ENCODE data around the gene MAST4. TPM values are rescaled to one million over a fixed set of nuclear protein-coding genes. Genes with fewer than 3 reads are reported as not detected.
"Not testable (repeated sequence)": the region's sequence is repeated elsewhere in the genome, so short reads cannot be mapped to it uniquely, and the experiment has no call there.

MAST4 gene
- total and polyA plus RNA-seq, 2 donors from 2014 or later = 27.3 to 31.4 TPM

DNA sequence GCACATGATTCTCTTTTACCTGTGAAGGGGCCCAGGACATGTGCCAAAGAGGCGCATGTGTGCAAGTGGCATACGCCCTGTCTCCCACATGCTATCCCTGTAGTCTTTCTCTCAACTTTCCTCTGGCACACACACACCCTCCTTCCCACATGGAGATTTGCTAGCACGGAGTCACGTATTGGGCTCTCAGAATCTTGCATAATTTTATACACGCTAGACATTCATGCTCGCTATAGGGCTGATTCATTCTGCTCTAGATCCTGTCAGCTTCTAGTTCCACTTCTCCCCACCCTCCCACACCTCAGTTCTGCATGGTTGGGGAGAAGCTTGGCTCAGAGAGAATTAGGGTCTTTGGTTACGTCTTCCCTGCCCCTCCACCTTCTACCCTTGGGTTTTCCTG is 527.6 kb downstream of the MAST4 start:
- FAIRE-seq = no peak
- intact Hi-C loops (cut with DNase I) = no loop called here
- H3K36me3 ChIP-seq (ENCODE audit: control insufficient read depth in 2 of 3, insufficient read depth in 3 of 3, low read length in 3 of 3) = peaks cover 0 to 9% (median 2%) of the 10 kb centered on the region in 3 donors
- DNase-seq = no peak
- H3K4me1 ChIP-seq (ENCODE audit: control insufficient read depth in 2 of 3, insufficient read depth in 2 of 3, low read depth in 1 of 3, low read length in 3 of 3) = no peaks in the 10 kb centered on the region
- no peak overlapping the region for H3K27ac ChIP-seq (ENCODE audit: low read depth in 2 of 2, low read length in 2 of 2)
- TF ChIP-seq, protein P1, sequence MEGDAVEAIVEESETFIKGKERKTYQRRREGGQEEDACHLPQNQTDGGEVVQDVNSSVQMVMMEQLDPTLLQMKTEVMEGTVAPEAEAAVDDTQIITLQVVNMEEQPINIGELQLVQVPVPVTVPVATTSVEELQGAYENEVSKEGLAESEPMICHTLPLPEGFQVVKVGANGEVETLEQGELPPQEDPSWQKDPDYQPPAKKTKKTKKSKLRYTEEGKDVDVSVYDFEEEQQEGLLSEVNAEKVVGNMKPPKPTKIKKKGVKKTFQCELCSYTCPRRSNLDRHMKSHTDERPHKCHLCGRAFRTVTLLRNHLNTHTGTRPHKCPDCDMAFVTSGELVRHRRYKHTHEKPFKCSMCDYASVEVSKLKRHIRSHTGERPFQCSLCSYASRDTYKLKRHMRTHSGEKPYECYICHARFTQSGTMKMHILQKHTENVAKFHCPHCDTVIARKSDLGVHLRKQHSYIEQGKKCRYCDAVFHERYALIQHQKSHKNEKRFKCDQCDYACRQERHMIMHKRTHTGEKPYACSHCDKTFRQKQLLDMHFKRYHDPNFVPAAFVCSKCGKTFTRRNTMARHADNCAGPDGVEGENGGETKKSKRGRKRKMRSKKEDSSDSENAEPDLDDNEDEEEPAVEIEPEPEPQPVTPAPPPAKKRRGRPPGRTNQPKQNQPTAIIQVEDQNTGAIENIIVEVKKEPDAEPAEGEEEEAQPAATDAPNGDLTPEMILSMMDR (IDR thresholded peaks at IDR 0.05; ENCODE audit: borderline replicate concordance, extremely low read depth, insufficient read depth) = no peak
- H3K27me3 ChIP-seq (ENCODE audit: control insufficient read depth, insufficient read depth, low read length) = no peaks in the 10 kb centered on the region
- no peak overlapping the region for H3K4me3 ChIP-seq (ENCODE audit: low read length in 3 of 3)
- no peak overlapping the region for H3K9ac ChIP-seq (ENCODE audit: low read length in 3 of 3)
- H3K9me3 ChIP-seq (ENCODE audit: control insufficient read depth in 2 of 3, insufficient read depth in 1 of 3, low read length in 3 of 3) = no peaks in the 10 kb centered on the region

DNA sequence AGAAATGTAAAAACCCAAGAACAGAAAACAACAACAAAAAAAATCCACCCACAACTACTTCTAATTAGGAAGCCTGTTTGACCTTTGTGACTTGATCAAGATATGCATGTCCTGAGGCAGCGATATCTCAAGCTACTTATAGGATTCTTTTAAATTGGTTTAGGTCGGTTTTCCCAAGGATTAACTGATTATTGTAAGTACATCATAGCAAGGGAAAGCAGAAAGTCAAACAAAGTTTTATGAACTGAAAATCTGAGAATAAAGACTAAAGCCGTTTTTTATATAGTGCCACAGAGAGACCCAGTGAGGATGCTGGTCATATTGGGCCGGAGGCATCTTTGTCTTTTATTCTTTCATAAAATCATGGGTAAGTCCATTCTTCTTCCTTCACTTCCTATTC is 528.4 kb downstream of the MAST4 start:
- intact Hi-C loops (cut with DNase I) = no loop called here
- Histone ChIP-seq H3K4me3 (ENCODE audit: low read length in 3 of 3) (no peak overlapping the region), H3K27me3 (ENCODE audit: control insufficient read depth, insufficient read depth, low read length) (no peaks in the 10 kb centered on the region), H3K36me3 (ENCODE audit: control insufficient read depth in 2 of 3, insufficient read depth in 3 of 3, low read length in 3 of 3) (peaks cover 0 to 3% (median 0%) of the 10 kb centered on the region in 3 donors), H3K9ac (ENCODE audit: low read length in 3 of 3) (no peak overlapping the region), H3K9me3 (ENCODE audit: control insufficient read depth in 2 of 3, insufficient read depth in 1 of 3, low read length in 3 of 3) (no peaks in the 10 kb centered on the region), H3K27ac (ENCODE audit: low read depth in 2 of 2, low read length in 2 of 2) (no peak overlapping the region), H3K4me1 (ENCODE audit: control insufficient read depth in 2 of 3, insufficient read depth in 2 of 3, low read depth in 1 of 3, low read length in 3 of 3) (no peaks in the 10 kb centered on the region)
- DNase-seq = no peak
- no peak for FAIRE-seq
- TF ChIP-seq, protein P1 (IDR thresholded peaks at IDR 0.05; ENCODE audit: borderline replicate concordance, extremely low read depth, insufficient read depth) = no peak

DNA sequence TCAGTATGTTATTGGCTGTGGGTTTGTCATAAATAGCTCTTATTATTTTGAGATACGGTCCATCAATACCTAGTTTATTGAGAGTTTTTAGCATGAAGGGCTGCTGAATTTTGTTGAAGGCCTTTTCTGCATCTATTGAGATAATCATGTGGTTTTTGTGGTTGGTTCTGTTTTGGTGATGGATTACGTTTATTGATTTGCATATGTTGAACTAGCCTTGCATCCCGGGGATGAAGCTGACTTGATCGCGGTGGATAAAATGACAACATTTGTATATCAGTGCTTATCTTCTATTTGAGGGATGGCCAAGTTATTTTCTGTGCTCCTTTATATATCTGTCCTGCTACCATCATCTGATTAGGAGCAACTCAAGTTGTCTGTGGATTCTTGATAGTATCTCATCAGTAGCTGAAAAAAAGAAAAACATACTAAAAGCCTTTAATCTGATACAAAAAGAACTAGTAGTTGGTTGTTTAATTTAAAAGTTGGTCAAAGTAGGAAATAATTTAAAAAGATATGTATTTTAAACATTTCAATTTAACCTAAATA is 531.2 kb downstream of the MAST4 start:
- FAIRE-seq; intact Hi-C loops (cut with DNase I); H3K4me3 ChIP-seq (ENCODE audit: low read length in 3 of 3); H3K9me3 ChIP-seq (ENCODE audit: control insufficient read depth in 2 of 3, insufficient read depth in 1 of 3, low read length in 3 of 3); DNase-seq; H3K27ac ChIP-seq (ENCODE audit: low read depth in 2 of 2, low read length in 2 of 2); H3K9ac ChIP-seq (ENCODE audit: low read length in 3 of 3); H3K4me1 ChIP-seq (ENCODE audit: control insufficient read depth in 2 of 3, insufficient read depth in 2 of 3, low read depth in 1 of 3, low read length in 3 of 3); H3K36me3 ChIP-seq (ENCODE audit: control insufficient read depth in 2 of 3, insufficient read depth in 3 of 3, low read length in 3 of 3); H3K27me3 ChIP-seq (ENCODE audit: control insufficient read depth, insufficient read depth, low read length): not testable (repeated sequence)

DNA sequence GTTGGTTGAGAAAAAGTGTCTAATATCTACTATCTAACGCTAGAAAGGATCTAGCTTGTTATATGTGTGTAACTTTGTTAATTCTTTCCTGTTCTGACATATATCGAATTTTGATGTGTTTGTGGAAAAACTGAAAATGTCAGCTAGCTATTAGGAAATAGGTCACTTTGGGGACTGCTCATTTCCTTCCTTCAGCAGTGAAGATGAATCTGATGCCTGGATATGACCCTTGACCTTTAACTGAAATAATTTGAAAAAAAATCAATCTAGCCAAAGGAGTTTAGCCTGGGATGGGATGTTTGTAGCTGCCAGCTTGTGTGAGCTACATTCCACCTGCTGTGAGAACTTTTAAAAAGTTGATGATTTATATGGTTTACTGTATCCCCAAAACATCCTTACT is 533.6 kb downstream of the MAST4 start:
- Histone ChIP-seq H3K4me1 (ENCODE audit: control insufficient read depth in 2 of 3, insufficient read depth in 2 of 3, low read depth in 1 of 3, low read length in 3 of 3) (no peaks in the 10 kb centered on the region), H3K27me3 (ENCODE audit: control insufficient read depth, insufficient read depth, low read length) (no peaks in the 10 kb centered on the region), H3K36me3 (ENCODE audit: control insufficient read depth in 2 of 3, insufficient read depth in 3 of 3, low read length in 3 of 3) (peaks cover 0 to 15% (median 5%) of the 10 kb centered on the region in 3 donors), H3K9me3 (ENCODE audit: control insufficient read depth in 2 of 3, insufficient read depth in 1 of 3, low read length in 3 of 3) (no peaks in the 10 kb centered on the region), H3K4me3 (ENCODE audit: low read length in 3 of 3) (no peak overlapping the region), H3K27ac (ENCODE audit: low read depth in 2 of 2, low read length in 2 of 2) (no peak overlapping the region), H3K9ac (ENCODE audit: low read length in 3 of 3) (no peak overlapping the region)
- TF ChIP-seq, protein P1 (IDR thresholded peaks at IDR 0.05; ENCODE audit: borderline replicate concordance, extremely low read depth, insufficient read depth) = no peak
- intact Hi-C loops (cut with DNase I) = no loop called here
- DNase-seq = no peak
- FAIRE-seq = no peak
